NCI-H128 (cell line): Measurements from ENCODE around the gene RCBTB1.
"Not testable (repeated sequence)": the region's sequence is repeated elsewhere in the genome, so short reads cannot be mapped to it uniquely, and the experiment has no call there.

Experiments used
- DNase-seq: peaks from one replicate; lab custom pipeline; 2025; ENCODE audit not compliant: unreplicated experiment; lab: John Stamatoyannopoulos, UW

The RCBTB1 gene

GRCh38 chr13:49585220-49586157 lies at the start of gene RCBTB1:
Gene RCBTB1, minus strand, starts transcription at chr13:49585558. Its CDS starts 18,279 bp downstream, at chr13:49567279.
- DNase-seq, result peak; percentile 35

- no peak for DNase-seq
Measured at GRCh38 chr13:49633710-49634109, 48.4 kb upstream of the RCBTB1 start.

- DNase-seq, result no peak
Measured at GRCh38 chr13:49632156-49632555, 46.8 kb upstream of the RCBTB1 start.

- no peak for DNase-seq
Measured at GRCh38 chr13:49630580-49630979, 45.2 kb upstream of the RCBTB1 start.

- no peak for DNase-seq
Measured at GRCh38 chr13:49629947-49630346, 44.6 kb upstream of the RCBTB1 start.

GRCh38 chr13:49629196-49629938 lies 44.0 kb upstream of the RCBTB1 start:
- no peak for DNase-seq

GRCh38 chr13:49627831-49628652 lies 42.7 kb upstream of the RCBTB1 start, which contains the start of gene ARL11:
Gene ARL11, plus strand, starts transcription at chr13:49628507. Its CDS starts 1,941 bp downstream, at chr13:49630448.
- no peak for DNase-seq

- no peak for DNase-seq
Measured at GRCh38 chr13:49625392-49626079, 40.2 kb upstream of the RCBTB1 start.

GRCh38 chr13:49624229-49624628 lies 38.9 kb upstream of the RCBTB1 start:
- DNase-seq, result no peak

- DNase-seq, result no peak
Measured at GRCh38 chr13:49622174-49622946, 37.0 kb upstream of the RCBTB1 start.

GRCh38 chr13:49620170-49620621 lies 34.8 kb upstream of the RCBTB1 start:
- DNase-seq, result no peak

GRCh38 chr13:49616676-49617065 lies 31.3 kb upstream of the RCBTB1 start:
- no peak for DNase-seq

- DNase-seq, result no peak
Measured at GRCh38 chr13:49615836-49616675, 30.7 kb upstream of the RCBTB1 start.

- not testable (repeated sequence) for DNase-seq
Measured at GRCh38 chr13:49612042-49612441, 26.7 kb upstream of the RCBTB1 start.

GRCh38 chr13:49610176-49610575 lies 24.8 kb upstream of the RCBTB1 start:
- DNase-seq, result peak; percentile 78

GRCh38 chr13:49608651-49609331 lies 23.4 kb upstream of the RCBTB1 start:
- no peak for DNase-seq

- no peak for DNase-seq
Measured at GRCh38 chr13:49607761-49608160, 22.4 kb upstream of the RCBTB1 start.
